HEK293 (cell line): ENCODE measurements around the gene UBE2Q1.

Experiments
- CTCF ChIA-PET: fragments of 350-600 bp; formaldehyde crosslinking; extraction: SDS; loops from one replicate; lab custom pipeline; 2021; ENCODE audit warnings: antibody characterized with exemption; lab: Yijun Ruan, JAX
- POLR2A ChIA-PET: fragments of 300-600 bp; formaldehyde crosslinking; extraction: SDS; loops from one replicate; lab custom pipeline; 2020; ENCODE audit warnings: antibody characterized with exemption, inconsistent platforms; lab: Yijun Ruan, JAX
- H3K27ac ChIP-seq: fragments of 200-500 bp; sonication (Bioruptor generic); 2 replicates; pipeline ENCODE4 v1.5.1; 2014; ENCODE audit warnings: low read depth, low read length, control low read depth, inconsistent platforms; ENCODE audit errors: extremely low read depth
- H3K36me3 ChIP-seq, 2 experiments: fragments of 200-500 bp in 1 of 2; sonication (Bioruptor generic) in 1 of 2; 1 replicate in 1 of 2; 2 replicates in 1 of 2; pipeline ENCODE4 v1.5.1; 2014 to 2017; ENCODE audit warnings: inconsistent platforms in 2 of 2, low read length in 2 of 2; ENCODE audit not compliant: control insufficient read depth in 2 of 2, insufficient read depth in 1 of 2
- H3K4me1 ChIP-seq: fragments of 200-500 bp; sonication (Bioruptor generic); 2 replicates; pipeline ENCODE4 v1.5.1; 2014; ENCODE audit warnings: mild to moderate bottlenecking, low read length, inconsistent platforms; ENCODE audit not compliant: control insufficient read depth, insufficient read depth
- H3K4me3 ChIP-seq: 2 replicates; pipeline ENCODE4 v1.5.1; 2011; ENCODE audit warnings: low read depth, mild to moderate bottlenecking, control low read depth, low read length, moderate library complexity
- H3K9me3 ChIP-seq: fragments of 200-500 bp; sonication (Bioruptor generic); 2 replicates; pipeline ENCODE4 v1.5.1; 2014; ENCODE audit warnings: low read depth, low read length, inconsistent platforms; ENCODE audit not compliant: control insufficient read depth, insufficient read depth
- TRIM28 ChIP-seq: IDR thresholded peaks from 2 replicates; pipeline ENCODE4 v1.6.1; 2011; ENCODE audit warnings: low read length, control low read depth, borderline replicate concordance
- ZBTB21 ChIP-seq: fragments of 450-650 bp; formaldehyde crosslinking; IDR thresholded peaks from 2 replicates; pipeline ENCODE4 v1.5.1; 2017; ENCODE audit warnings: missing biosample characterization, missing genetic modification characterization
- ZBTB26 ChIP-seq: fragments of 450-650 bp; formaldehyde crosslinking; optimal IDR thresholded peaks from 2 replicates; pipeline ENCODE3; 2016; ENCODE audit warnings: missing biosample characterization, mild to moderate bottlenecking, missing genetic modification characterization
- ZNF132 ChIP-seq: fragments of 450-650 bp; formaldehyde crosslinking; IDR thresholded peaks from 2 replicates; pipeline ENCODE4 v1.5.1; 2017; ENCODE audit warnings: missing biosample characterization, missing genetic modification characterization, borderline replicate concordance
- ZNF211 ChIP-seq: fragments of 450-650 bp; formaldehyde crosslinking; IDR thresholded peaks from 2 replicates; pipeline ENCODE4 v1.5.1; 2016; ENCODE audit warnings: low read depth, missing biosample characterization, missing genetic modification characterization
- ZNF391 ChIP-seq: fragments of 450-650 bp; formaldehyde crosslinking; IDR thresholded peaks from 2 replicates; pipeline ENCODE4 v1.5.1; 2016; ENCODE audit warnings: low read depth, missing biosample characterization, missing genetic modification characterization, borderline replicate concordance
- ZNF433 ChIP-seq: fragments of 450-650 bp; formaldehyde crosslinking; IDR thresholded peaks from 2 replicates; pipeline ENCODE4 v1.5.1; 2016; ENCODE audit warnings: missing biosample characterization, missing genetic modification characterization, low read depth
- ZNF530 ChIP-seq: fragments of 450-650 bp; formaldehyde crosslinking; IDR thresholded peaks from 2 replicates; pipeline ENCODE4 v1.5.1; 2016; ENCODE audit warnings: low read depth, missing biosample characterization, missing genetic modification characterization
- ZNF549 ChIP-seq: fragments of 450-650 bp; IDR thresholded peaks from 2 replicates; pipeline ENCODE4 v1.5.1; 2018; ENCODE audit warnings: missing biosample characterization, missing genetic modification characterization, mild to moderate bottlenecking, inconsistent platforms, moderate library complexity
- ZNF776 ChIP-seq: fragments of 450-650 bp; formaldehyde crosslinking; IDR thresholded peaks from 2 replicates; pipeline ENCODE4 v1.5.0; 2017; ENCODE audit warnings: missing biosample characterization, missing genetic modification characterization, borderline replicate concordance
- ZNF792 ChIP-seq: fragments of 450-650 bp; formaldehyde crosslinking; IDR thresholded peaks from 2 replicates; pipeline ENCODE4 v1.5.1; 2016; ENCODE audit warnings: missing biosample characterization, missing genetic modification characterization
- TF ChIP-seq, protein P1 (sequence below): fragments of 450-650 bp; formaldehyde crosslinking; IDR thresholded peaks from 2 replicates; pipeline ENCODE4 v1.5.1; 2017; ENCODE audit warnings: missing biosample characterization, missing genetic modification characterization
- TF ChIP-seq, protein P2 (sequence below): fragments of 450-650 bp; formaldehyde crosslinking; IDR thresholded peaks from 2 replicates; pipeline ENCODE4 v1.5.1; 2016; ENCODE audit warnings: missing biosample characterization, missing genetic modification characterization
- TF ChIP-seq, protein P3 (sequence below): fragments of 450-650 bp; formaldehyde crosslinking; IDR thresholded peaks from 2 replicates; pipeline ENCODE4 v1.5.1; 2016; ENCODE audit warnings: missing biosample characterization, missing genetic modification characterization
- TF ChIP-seq, protein P4 (sequence below): fragments of 450-650 bp; formaldehyde crosslinking; IDR thresholded peaks from 2 replicates; pipeline ENCODE4 v1.5.1; 2016; ENCODE audit warnings: missing biosample characterization, missing genetic modification characterization, low read depth
- TF ChIP-seq, protein P5 (sequence below): fragments of 450-650 bp; formaldehyde crosslinking; IDR thresholded peaks from 2 replicates; pipeline ENCODE4 v1.5.1; 2017; ENCODE audit warnings: missing biosample characterization, missing genetic modification characterization

The UBE2Q1 gene

DNA sequence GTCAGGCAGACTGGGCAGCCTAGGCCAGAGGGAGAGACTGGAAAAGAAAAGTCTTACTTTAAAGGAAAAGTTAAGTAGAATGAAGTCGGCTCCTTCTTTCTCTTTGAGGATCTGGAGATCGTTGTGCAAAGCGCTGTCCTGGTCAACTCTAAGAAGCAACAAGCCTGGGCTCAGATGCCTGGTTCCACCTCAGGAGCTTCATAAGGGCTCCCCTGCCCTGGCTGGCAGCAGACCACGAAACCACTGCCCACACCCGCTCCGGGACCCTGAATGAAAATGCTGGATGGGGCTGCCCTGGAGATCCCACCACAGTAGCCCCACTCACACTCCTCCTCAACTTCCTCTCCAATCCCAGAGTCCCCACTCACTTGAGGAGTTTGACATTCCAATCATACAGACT lies 6.4 kb downstream of the UBE2Q1 start:
- no peaks in the 10 kb centered on the region for H3K9me3 ChIP-seq
- CTCF ChIA-PET: interaction anchor here (1.8 kb wide), 1 partner anchor 73 kb away, joined by 8 read pairs; no protein-coding TSS in a partner anchor
- POLR2A ChIA-PET: no interaction called here
- peaks cover 17 to 86% of the 10 kb centered on the region in 2 experiments for H3K36me3 ChIP-seq
- H3K4me3 ChIP-seq: no peak overlapping the region
- no peaks in the 10 kb centered on the region for H3K4me1 ChIP-seq
- no peak for TF ChIP-seq ZNF530 (tag by site-specific recombination)
- no peak for TF ChIP-seq ZNF792 (tag by site-specific recombination)
- TF ChIP-seq, protein P1, sequence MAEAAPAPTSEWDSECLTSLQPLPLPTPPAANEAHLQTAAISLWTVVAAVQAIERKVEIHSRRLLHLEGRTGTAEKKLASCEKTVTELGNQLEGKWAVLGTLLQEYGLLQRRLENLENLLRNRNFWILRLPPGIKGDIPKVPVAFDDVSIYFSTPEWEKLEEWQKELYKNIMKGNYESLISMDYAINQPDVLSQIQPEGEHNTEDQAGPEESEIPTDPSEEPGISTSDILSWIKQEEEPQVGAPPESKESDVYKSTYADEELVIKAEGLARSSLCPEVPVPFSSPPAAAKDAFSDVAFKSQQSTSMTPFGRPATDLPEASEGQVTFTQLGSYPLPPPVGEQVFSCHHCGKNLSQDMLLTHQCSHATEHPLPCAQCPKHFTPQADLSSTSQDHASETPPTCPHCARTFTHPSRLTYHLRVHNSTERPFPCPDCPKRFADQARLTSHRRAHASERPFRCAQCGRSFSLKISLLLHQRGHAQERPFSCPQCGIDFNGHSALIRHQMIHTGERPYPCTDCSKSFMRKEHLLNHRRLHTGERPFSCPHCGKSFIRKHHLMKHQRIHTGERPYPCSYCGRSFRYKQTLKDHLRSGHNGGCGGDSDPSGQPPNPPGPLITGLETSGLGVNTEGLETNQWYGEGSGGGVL (tag by site-specific recombination): no peak
- no peak for TF ChIP-seq ZNF391 (tag by site-specific recombination)
- TF ChIP-seq, protein P2, sequence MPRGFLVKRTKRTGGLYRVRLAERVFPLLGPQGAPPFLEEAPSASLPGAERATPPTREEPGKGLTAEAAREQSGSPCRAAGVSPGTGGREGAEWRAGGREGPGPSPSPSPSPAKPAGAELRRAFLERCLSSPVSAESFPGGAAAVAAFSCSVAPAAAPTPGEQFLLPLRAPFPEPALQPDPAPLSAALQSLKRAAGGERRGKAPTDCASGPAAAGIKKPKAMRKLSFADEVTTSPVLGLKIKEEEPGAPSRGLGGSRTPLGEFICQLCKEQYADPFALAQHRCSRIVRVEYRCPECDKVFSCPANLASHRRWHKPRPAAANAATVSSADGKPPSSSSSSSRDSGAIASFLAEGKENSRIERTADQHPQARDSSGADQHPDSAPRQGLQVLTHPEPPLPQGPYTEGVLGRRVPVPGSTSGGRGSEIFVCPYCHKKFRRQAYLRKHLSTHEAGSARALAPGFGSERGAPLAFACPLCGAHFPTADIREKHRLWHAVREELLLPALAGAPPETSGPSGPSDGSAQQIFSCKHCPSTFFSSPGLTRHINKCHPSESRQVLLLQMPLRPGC: no peak
- TF ChIP-seq, protein P3, sequence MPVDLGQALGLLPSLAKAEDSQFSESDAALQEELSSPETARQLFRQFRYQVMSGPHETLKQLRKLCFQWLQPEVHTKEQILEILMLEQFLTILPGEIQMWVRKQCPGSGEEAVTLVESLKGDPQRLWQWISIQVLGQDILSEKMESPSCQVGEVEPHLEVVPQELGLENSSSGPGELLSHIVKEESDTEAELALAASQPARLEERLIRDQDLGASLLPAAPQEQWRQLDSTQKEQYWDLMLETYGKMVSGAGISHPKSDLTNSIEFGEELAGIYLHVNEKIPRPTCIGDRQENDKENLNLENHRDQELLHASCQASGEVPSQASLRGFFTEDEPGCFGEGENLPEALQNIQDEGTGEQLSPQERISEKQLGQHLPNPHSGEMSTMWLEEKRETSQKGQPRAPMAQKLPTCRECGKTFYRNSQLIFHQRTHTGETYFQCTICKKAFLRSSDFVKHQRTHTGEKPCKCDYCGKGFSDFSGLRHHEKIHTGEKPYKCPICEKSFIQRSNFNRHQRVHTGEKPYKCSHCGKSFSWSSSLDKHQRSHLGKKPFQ (tag by site-specific recombination): no peak
- TF ChIP-seq, protein P4, sequence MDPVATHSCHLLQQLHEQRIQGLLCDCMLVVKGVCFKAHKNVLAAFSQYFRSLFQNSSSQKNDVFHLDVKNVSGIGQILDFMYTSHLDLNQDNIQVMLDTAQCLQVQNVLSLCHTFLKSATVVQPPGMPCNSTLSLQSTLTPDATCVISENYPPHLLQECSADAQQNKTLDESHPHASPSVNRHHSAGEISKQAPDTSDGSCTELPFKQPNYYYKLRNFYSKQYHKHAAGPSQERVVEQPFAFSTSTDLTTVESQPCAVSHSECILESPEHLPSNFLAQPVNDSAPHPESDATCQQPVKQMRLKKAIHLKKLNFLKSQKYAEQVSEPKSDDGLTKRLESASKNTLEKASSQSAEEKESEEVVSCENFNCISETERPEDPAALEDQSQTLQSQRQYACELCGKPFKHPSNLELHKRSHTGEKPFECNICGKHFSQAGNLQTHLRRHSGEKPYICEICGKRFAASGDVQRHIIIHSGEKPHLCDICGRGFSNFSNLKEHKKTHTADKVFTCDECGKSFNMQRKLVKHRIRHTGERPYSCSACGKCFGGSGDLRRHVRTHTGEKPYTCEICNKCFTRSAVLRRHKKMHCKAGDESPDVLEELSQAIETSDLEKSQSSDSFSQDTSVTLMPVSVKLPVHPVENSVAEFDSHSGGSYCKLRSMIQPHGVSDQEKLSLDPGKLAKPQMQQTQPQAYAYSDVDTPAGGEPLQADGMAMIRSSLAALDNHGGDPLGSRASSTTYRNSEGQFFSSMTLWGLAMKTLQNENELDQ (tag by site-specific recombination): no peak
- TF ChIP-seq TRIM28: no peak
- TF ChIP-seq ZNF211 (tag by site-specific recombination): no peak
- TF ChIP-seq ZNF549: no peak
- TF ChIP-seq ZNF776: no peak
- no peak for TF ChIP-seq ZBTB26 (tag by site-specific recombination)
- no peak for TF ChIP-seq ZNF132
- TF ChIP-seq ZBTB21: no peak
- no peak for TF ChIP-seq ZNF433 (tag by site-specific recombination)
- TF ChIP-seq, protein P5, sequence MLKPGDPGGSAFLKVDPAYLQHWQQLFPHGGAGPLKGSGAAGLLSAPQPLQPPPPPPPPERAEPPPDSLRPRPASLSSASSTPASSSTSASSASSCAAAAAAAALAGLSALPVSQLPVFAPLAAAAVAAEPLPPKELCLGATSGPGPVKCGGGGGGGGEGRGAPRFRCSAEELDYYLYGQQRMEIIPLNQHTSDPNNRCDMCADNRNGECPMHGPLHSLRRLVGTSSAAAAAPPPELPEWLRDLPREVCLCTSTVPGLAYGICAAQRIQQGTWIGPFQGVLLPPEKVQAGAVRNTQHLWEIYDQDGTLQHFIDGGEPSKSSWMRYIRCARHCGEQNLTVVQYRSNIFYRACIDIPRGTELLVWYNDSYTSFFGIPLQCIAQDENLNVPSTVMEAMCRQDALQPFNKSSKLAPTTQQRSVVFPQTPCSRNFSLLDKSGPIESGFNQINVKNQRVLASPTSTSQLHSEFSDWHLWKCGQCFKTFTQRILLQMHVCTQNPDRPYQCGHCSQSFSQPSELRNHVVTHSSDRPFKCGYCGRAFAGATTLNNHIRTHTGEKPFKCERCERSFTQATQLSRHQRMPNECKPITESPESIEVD (tag by site-specific recombination): no peak
- H3K27ac ChIP-seq: no peak overlapping the region
